ENCODE data around the gene TAS2R1.

Gene TAS2R1

GRCh38 chr5:9582406-9582805 lies 47.7 kb downstream of the TAS2R1 start:
- DNase-seq = no peak
